ENCODE results near the gene GFPT1. TPM values are rescaled to one million over a fixed set of nuclear protein-coding genes. Genes with fewer than 3 reads are reported as not detected.
"Not testable (repeated sequence)": the region's sequence is repeated elsewhere in the genome, so short reads cannot be mapped to it uniquely, and the experiment has no call there.

Gene GFPT1
- total and polyA plus RNA-seq, 4 donors = 15.9 to 72.6 (median 30.5) TPM

- Histone ChIP-seq H3K9ac (ENCODE audit: insufficient read depth in 1 of 2, low read length in 2 of 2) (no peak overlapping the region), H3K4me1 (ENCODE audit: control insufficient read depth in 5 of 5, insufficient read depth in 5 of 5, low read length in 5 of 5) (no peaks in the 10 kb centered on the region), H3K9me3 (ENCODE audit: control insufficient read depth in 4 of 4, insufficient read depth in 3 of 4, low read length in 3 of 4) (no peaks in the 10 kb centered on the region), H3K4me3 (no peak overlapping the region), H3K36me3 (ENCODE audit: control insufficient read depth in 4 of 4, insufficient read depth in 4 of 4, low read length in 4 of 4) (peaks cover 4 to 12% (median 9%) of the 10 kb centered on the region in 4 donors), H3K27me3 (ENCODE audit: control insufficient read depth in 3 of 3, insufficient read depth in 3 of 3, low read length in 2 of 3) (no peaks in the 10 kb centered on the region), H3K27ac (ENCODE audit: low read depth in 1 of 2, low read length in 1 of 2) (no peak overlapping the region)
- TF ChIP-seq, protein P1, sequence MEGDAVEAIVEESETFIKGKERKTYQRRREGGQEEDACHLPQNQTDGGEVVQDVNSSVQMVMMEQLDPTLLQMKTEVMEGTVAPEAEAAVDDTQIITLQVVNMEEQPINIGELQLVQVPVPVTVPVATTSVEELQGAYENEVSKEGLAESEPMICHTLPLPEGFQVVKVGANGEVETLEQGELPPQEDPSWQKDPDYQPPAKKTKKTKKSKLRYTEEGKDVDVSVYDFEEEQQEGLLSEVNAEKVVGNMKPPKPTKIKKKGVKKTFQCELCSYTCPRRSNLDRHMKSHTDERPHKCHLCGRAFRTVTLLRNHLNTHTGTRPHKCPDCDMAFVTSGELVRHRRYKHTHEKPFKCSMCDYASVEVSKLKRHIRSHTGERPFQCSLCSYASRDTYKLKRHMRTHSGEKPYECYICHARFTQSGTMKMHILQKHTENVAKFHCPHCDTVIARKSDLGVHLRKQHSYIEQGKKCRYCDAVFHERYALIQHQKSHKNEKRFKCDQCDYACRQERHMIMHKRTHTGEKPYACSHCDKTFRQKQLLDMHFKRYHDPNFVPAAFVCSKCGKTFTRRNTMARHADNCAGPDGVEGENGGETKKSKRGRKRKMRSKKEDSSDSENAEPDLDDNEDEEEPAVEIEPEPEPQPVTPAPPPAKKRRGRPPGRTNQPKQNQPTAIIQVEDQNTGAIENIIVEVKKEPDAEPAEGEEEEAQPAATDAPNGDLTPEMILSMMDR (IDR thresholded peaks at IDR 0.05; ENCODE audit: control extremely low read depth, extremely low read depth) = no peak
- ATAC-seq (ENCODE audit: insufficient read depth, low FRiP score) (no peak), DNase-seq (no peak)
- WGBS, 2 donors = 94 to 97% methylated on average over 6 of the region's 6 CpGs
Measured at GRCh38 chr2:69429491-69430183, 42.6 kb upstream of the GFPT1 start.

DNA sequence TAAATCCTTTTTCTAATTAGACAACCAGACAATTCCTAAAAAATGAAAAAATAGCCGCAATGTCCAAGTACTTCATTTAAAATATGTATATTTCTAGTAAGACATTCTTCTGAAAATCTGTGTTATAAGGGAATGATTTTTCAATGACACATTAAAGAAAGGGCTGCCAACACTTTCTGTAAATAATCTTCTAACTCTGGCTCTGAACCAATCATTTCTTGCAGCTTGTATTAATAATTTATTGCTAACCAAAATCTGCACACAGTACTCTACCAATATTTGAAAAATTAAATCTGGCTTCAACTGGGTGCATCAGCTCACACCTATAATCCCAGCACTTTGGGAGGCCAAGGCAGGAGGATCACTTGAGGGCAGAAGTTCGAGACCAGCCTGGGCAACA is 42.0 kb upstream of the GFPT1 start:
- DNase-seq (peak in 2 of 3 donors; percentile 18 to 50), ATAC-seq (ENCODE audit: insufficient read depth, low FRiP score) (no peak)
- Histone ChIP-seq H3K4me1 (ENCODE audit: control insufficient read depth in 5 of 5, insufficient read depth in 5 of 5, low read length in 5 of 5) (no peaks in the 10 kb centered on the region), H3K36me3 (ENCODE audit: control insufficient read depth in 4 of 4, insufficient read depth in 4 of 4, low read length in 4 of 4) (peaks cover 4 to 12% (median 9%) of the 10 kb centered on the region in 4 donors), H3K9me3 (ENCODE audit: control insufficient read depth in 4 of 4, insufficient read depth in 3 of 4, low read length in 3 of 4) (no peaks in the 10 kb centered on the region), H3K27ac (ENCODE audit: low read depth in 1 of 2, low read length in 1 of 2) (no peak overlapping the region), H3K4me3 (no peak overlapping the region), H3K9ac (ENCODE audit: insufficient read depth in 1 of 2, low read length in 2 of 2) (no peak overlapping the region), H3K27me3 (ENCODE audit: control insufficient read depth in 3 of 3, insufficient read depth in 3 of 3, low read length in 2 of 3) (no peaks in the 10 kb centered on the region)
- TF ChIP-seq, protein P1 (IDR thresholded peaks at IDR 0.05; ENCODE audit: control extremely low read depth, extremely low read depth) = no peak
- 87 to 94% methylated on average over 2 of the region's 2 CpGs for WGBS, 2 donors

GRCh38 chr2:69424419-69424818 is 37.4 kb upstream of the GFPT1 start:
- Histone ChIP-seq H3K36me3 (ENCODE audit: control insufficient read depth in 4 of 4, insufficient read depth in 4 of 4, low read length in 4 of 4) (peaks cover 9 to 19% (median 11%) of the 10 kb centered on the region in 4 donors), H3K4me1 (ENCODE audit: control insufficient read depth in 5 of 5, insufficient read depth in 5 of 5, low read length in 5 of 5) (no peaks in the 10 kb centered on the region), H3K27ac (ENCODE audit: low read depth in 1 of 2, low read length in 1 of 2) (no peak overlapping the region), H3K9ac (ENCODE audit: insufficient read depth in 1 of 2, low read length in 2 of 2) (no peak overlapping the region), H3K27me3 (ENCODE audit: control insufficient read depth in 3 of 3, insufficient read depth in 3 of 3, low read length in 2 of 3) (no peaks in the 10 kb centered on the region), H3K4me3 (no peak overlapping the region), H3K9me3 (ENCODE audit: control insufficient read depth in 4 of 4, insufficient read depth in 3 of 4, low read length in 3 of 4) (no peaks in the 10 kb centered on the region)
- TF ChIP-seq, protein P1 (IDR thresholded peaks at IDR 0.05; ENCODE audit: control extremely low read depth, extremely low read depth) = no peak
- ATAC-seq (ENCODE audit: insufficient read depth, low FRiP score) = no peak
- no peak for DNase-seq
- 95 to 96% methylated on average over 2 of the region's 2 CpGs for WGBS, 2 donors

DNA sequence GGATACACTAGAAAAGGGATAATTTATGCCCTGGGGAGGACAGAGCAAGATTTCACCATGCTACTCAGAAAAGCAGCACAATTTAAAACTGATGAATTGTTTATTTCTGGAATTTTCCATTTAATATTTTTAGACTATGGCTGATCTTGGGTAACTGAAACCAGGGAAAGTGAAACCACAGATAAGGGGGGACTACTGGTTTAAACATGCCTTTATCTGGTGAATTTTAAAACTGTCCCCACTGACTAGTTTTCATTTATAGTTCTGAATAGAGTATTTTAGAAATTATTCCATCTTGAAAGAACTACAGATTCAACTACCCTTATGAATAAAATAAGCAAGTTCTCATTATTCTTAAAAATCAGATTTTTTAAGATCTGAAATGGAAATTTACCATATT is 35.2 kb upstream of the GFPT1 start:
- H3K36me3 ChIP-seq (ENCODE audit: control insufficient read depth in 4 of 4, insufficient read depth in 4 of 4, low read length in 4 of 4) = peaks cover 9 to 24% (median 14%) of the 10 kb centered on the region in 4 donors
- DNase-seq = no peak
- ATAC-seq (ENCODE audit: insufficient read depth, low FRiP score) = no peak
- no peak overlapping the region for H3K4me3 ChIP-seq
- H3K27ac ChIP-seq (ENCODE audit: low read depth in 1 of 2, low read length in 1 of 2) = no peak overlapping the region
- no peak overlapping the region for H3K9ac ChIP-seq (ENCODE audit: insufficient read depth in 1 of 2, low read length in 2 of 2)
- H3K27me3 ChIP-seq (ENCODE audit: control insufficient read depth in 3 of 3, insufficient read depth in 3 of 3, low read length in 2 of 3) = no peaks in the 10 kb centered on the region
- no peaks in the 10 kb centered on the region for H3K9me3 ChIP-seq (ENCODE audit: control insufficient read depth in 4 of 4, insufficient read depth in 3 of 4, low read length in 3 of 4)
- H3K4me1 ChIP-seq (ENCODE audit: control insufficient read depth in 5 of 5, insufficient read depth in 5 of 5, low read length in 5 of 5) = no peaks in the 10 kb centered on the region
- TF ChIP-seq, protein P1 (IDR thresholded peaks at IDR 0.05; ENCODE audit: control extremely low read depth, extremely low read depth) = no peak

DNA sequence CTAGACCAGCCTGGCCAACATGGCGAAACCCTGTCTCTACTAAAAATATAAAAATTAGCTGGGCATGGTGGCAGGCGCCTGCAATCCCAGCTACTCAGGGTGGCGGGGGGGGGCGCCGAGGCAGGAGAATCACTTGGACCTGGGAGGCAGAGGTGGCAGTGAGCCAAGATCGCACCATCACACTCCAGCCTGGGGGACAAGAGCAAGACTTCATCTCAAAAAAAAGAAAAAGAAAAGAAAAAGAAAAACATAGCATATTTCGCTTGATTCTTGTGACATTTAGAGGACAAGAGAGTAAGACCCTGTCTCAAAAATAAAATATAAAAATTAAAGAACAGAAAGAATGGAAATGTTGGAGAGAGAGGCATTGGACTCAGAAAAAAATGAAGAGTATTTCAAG is 32.1 kb upstream of the GFPT1 start:
- H3K9me3 ChIP-seq (ENCODE audit: control insufficient read depth in 4 of 4, insufficient read depth in 3 of 4, low read length in 3 of 4); ATAC-seq (ENCODE audit: insufficient read depth, low FRiP score); H3K27ac ChIP-seq (ENCODE audit: low read depth in 1 of 2, low read length in 1 of 2); H3K27me3 ChIP-seq (ENCODE audit: control insufficient read depth in 3 of 3, insufficient read depth in 3 of 3, low read length in 2 of 3); H3K4me1 ChIP-seq (ENCODE audit: control insufficient read depth in 5 of 5, insufficient read depth in 5 of 5, low read length in 5 of 5); DNase-seq; H3K4me3 ChIP-seq; H3K9ac ChIP-seq (ENCODE audit: insufficient read depth in 1 of 2, low read length in 2 of 2): not testable (repeated sequence)
- peaks cover 9 to 24% (median 14%) of the 10 kb centered on the region in 4 donors for H3K36me3 ChIP-seq (ENCODE audit: control insufficient read depth in 4 of 4, insufficient read depth in 4 of 4, low read length in 4 of 4)
- WGBS, 2 donors = 82 to 88% methylated on average over 7 of the region's 7 CpGs

All from lung (tissue), 12 donors.